H9 (cell line): ENCODE data around the gene PLEKHM3. TPM values are rescaled to one million over a fixed set of nuclear protein-coding genes. Genes with fewer than 3 reads are reported as not detected.

Source experiments
- DNase-seq: peaks from one replicate; pipeline ENCODE4 v3.0.0-alpha.2; 2017
- H2AFZ ChIP-seq: one replicate; pipeline ENCODE4 v1.6.1; 2013; ENCODE audit warnings: mild to moderate bottlenecking, low read length, control low read depth, moderate library complexity
- H2AK5ac ChIP-seq: 2 replicates; pipeline ENCODE4 v1.6.1; 2013; ENCODE audit warnings: low read length, control low read depth, mixed read lengths; ENCODE audit not compliant: insufficient read length
- H2BK120ac ChIP-seq: one replicate; pipeline ENCODE4 v1.6.1; 2013; ENCODE audit warnings: low read depth, mild to moderate bottlenecking, low read length, control low read depth, inconsistent platforms; ENCODE audit not compliant: poor library complexity, severe bottlenecking
- H2BK12ac ChIP-seq: 2 replicates; pipeline ENCODE4 v1.6.1; 2013; ENCODE audit warnings: low read length, control low read depth, mixed read lengths, low read depth; ENCODE audit not compliant: insufficient read length
- H2BK15ac ChIP-seq: 2 replicates; pipeline ENCODE4 v1.6.1; 2013; ENCODE audit warnings: low read depth, low read length, control low read depth
- H2BK20ac ChIP-seq: one replicate; pipeline ENCODE4 v1.6.1; 2013; ENCODE audit warnings: low read depth, mild to moderate bottlenecking, low read length, control low read depth, inconsistent platforms; ENCODE audit not compliant: poor library complexity, severe bottlenecking
- H2BK5ac ChIP-seq: 2 replicates; pipeline ENCODE4 v1.6.1; 2013; ENCODE audit warnings: low read length, control low read depth, mixed read lengths; ENCODE audit not compliant: insufficient read length
- H3K14ac ChIP-seq: 2 replicates; pipeline ENCODE4 v1.6.1; 2013; ENCODE audit warnings: low read length, control low read depth; ENCODE audit not compliant: insufficient read depth
- H3K18ac ChIP-seq: 2 replicates; pipeline ENCODE4 v1.6.1; 2013; ENCODE audit warnings: low read depth, mild to moderate bottlenecking, mixed read lengths, low read length, control low read depth; ENCODE audit not compliant: insufficient read length
- H3K23ac ChIP-seq: 2 replicates; pipeline ENCODE4 v1.6.1; 2013; ENCODE audit warnings: low read length, control low read depth, mixed read lengths, low read depth; ENCODE audit not compliant: insufficient read length
- H3K23me2 ChIP-seq: 2 replicates; pipeline ENCODE4 v1.6.1; 2013; ENCODE audit warnings: low read depth, mild to moderate bottlenecking, mixed read lengths, low read length, control low read depth; ENCODE audit not compliant: insufficient read length, poor library complexity, severe bottlenecking
- H3K27ac ChIP-seq: 2 replicates; pipeline ENCODE4 v1.5.1; 2013; ENCODE audit warnings: low read length, control low read depth, mixed read lengths, low read depth; ENCODE audit not compliant: insufficient read length
- H3K27me3 ChIP-seq: 2 replicates; pipeline ENCODE4 v1.6.1; 2013; ENCODE audit warnings: low read length, control low read depth, inconsistent platforms; ENCODE audit not compliant: insufficient read depth
- H3K4ac ChIP-seq: 2 replicates; pipeline ENCODE4 v1.6.1; 2013; ENCODE audit warnings: low read depth, mild to moderate bottlenecking, control low read depth, inconsistent platforms, low read length, moderate library complexity
- H3K4me1 ChIP-seq: 2 replicates; pipeline ENCODE4 v1.6.1; 2013; ENCODE audit warnings: low read length, control low read depth, inconsistent platforms; ENCODE audit not compliant: insufficient read depth
- H3K4me2 ChIP-seq: 2 replicates; pipeline ENCODE4 v1.6.1; 2013; ENCODE audit warnings: low read length, control low read depth, mixed read lengths; ENCODE audit not compliant: insufficient read length, insufficient read depth
- H3K56ac ChIP-seq: 2 replicates; pipeline ENCODE4 v1.6.1; 2013; ENCODE audit warnings: low read depth, mild to moderate bottlenecking, mixed read lengths, low read length, control low read depth; ENCODE audit not compliant: insufficient read length
- H3K79me1 ChIP-seq: 2 replicates; pipeline ENCODE4 v1.6.1; 2013; ENCODE audit warnings: low read depth, mild to moderate bottlenecking, moderate library complexity, low read length, control low read depth, inconsistent platforms; ENCODE audit not compliant: insufficient read depth, poor library complexity, severe bottlenecking
- H3K79me2 ChIP-seq: 2 replicates; pipeline ENCODE4 v1.6.1; 2013; ENCODE audit warnings: low read length, control low read depth, inconsistent platforms; ENCODE audit not compliant: insufficient read depth
- H3K9ac ChIP-seq: 2 replicates; pipeline ENCODE4 v1.6.1; 2013; ENCODE audit warnings: low read length, control low read depth, mixed read lengths; ENCODE audit not compliant: insufficient read length; ENCODE audit errors: extremely low read depth
- H3K9me3 ChIP-seq: one replicate; pipeline ENCODE4 v1.6.1; 2013; ENCODE audit warnings: low read depth, low read length, inconsistent platforms; ENCODE audit not compliant: control insufficient read depth
- H3T11ph ChIP-seq: one replicate; pipeline ENCODE4 v1.6.1; 2013; ENCODE audit warnings: mild to moderate bottlenecking, low read length, control low read depth, inconsistent platforms
- H4K20me1 ChIP-seq: one replicate; pipeline ENCODE4 v1.6.1; 2013; ENCODE audit not compliant: control insufficient read depth, insufficient read length, insufficient read depth
- H4K5ac ChIP-seq: 2 replicates; pipeline ENCODE4 v1.6.1; 2013; ENCODE audit warnings: low read depth, mild to moderate bottlenecking, mixed read lengths, low read length, control low read depth; ENCODE audit not compliant: insufficient read length
- H4K8ac ChIP-seq: replicated peaks from 2 replicates; pipeline ENCODE4 v1.6.1; 2013; ENCODE audit warnings: low read length, control low read depth, mixed read lengths, low read depth; ENCODE audit not compliant: insufficient read length
- H4K91ac ChIP-seq: 2 replicates; pipeline ENCODE4 v1.6.1; 2013; ENCODE audit warnings: low read depth, mild to moderate bottlenecking, moderate library complexity, mixed read lengths, low read length, control low read depth; ENCODE audit not compliant: insufficient read length
- H3K27ac Mint-ChIP-seq, 3 experiments: 2 replicates in 2 of 3; 3 replicates in 1 of 3; pipeline ENCODE4 v1.8.0; 2020 to 2021; ENCODE audit warnings: mixed read lengths in 3 of 3, mild to moderate bottlenecking in 1 of 3, moderate library complexity in 1 of 3
- H3K27me3 Mint-ChIP-seq: 2 replicates; pipeline ENCODE4 v1.8.0; 2021; ENCODE audit warnings: low read depth, mild to moderate bottlenecking, moderate library complexity, mixed read lengths
- H3K36me3 Mint-ChIP-seq, 3 experiments: 2 replicates in 2 of 3; 3 replicates in 1 of 3; pipeline ENCODE4 v1.8.0; 2020 to 2021; ENCODE audit warnings: low read depth in 3 of 3, mixed read lengths in 3 of 3; ENCODE audit not compliant: insufficient read depth in 1 of 3
- H3K4me1 Mint-ChIP-seq, 2 experiments: 2 replicates each; pipeline ENCODE4 v1.8.0; 2020; ENCODE audit warnings: mixed read lengths in 2 of 2
- H3K4me3 Mint-ChIP-seq, 2 experiments: 2 replicates in 1 of 2; 3 replicates in 1 of 2; pipeline ENCODE4 v1.8.0; 2020 to 2021; ENCODE audit warnings: mild to moderate bottlenecking in 2 of 2, mixed read lengths in 2 of 2, moderate library complexity in 1 of 2
- H3K9me3 Mint-ChIP-seq, 2 experiments: 2 replicates in 1 of 2; 3 replicates in 1 of 2; pipeline ENCODE4 v1.8.0; 2020; ENCODE audit warnings: mild to moderate bottlenecking in 2 of 2, mixed read lengths in 2 of 2, moderate library complexity in 1 of 2
- WGBS: extraction: QIAGEN DNeasy Blood & Tissue Kit; methylation state at CpG from one replicate; pipeline ENCODE4 v1.1.7; 2013; ENCODE audit warnings: missing lambda C conversion rate, low lambda C conversion rate, mixed read lengths; ENCODE audit not compliant: insufficient read length; ENCODE audit errors: extremely low coverage; 5-methylcytosine and 5-hydroxymethylcytosine counted together
- total RNA-seq: library from RNA; stranded (reverse); gene quantifications from 2 replicates; pipeline ENCODE4 v1.2.1, GENCODE V29; 2021
- TF ChIP-seq, protein P1 (sequence below): fragments of 200-600 bp; sonication (generic); conservative IDR thresholded peaks from 3 replicates; pipeline ENCODE4 v1.8.0; 2021; ENCODE audit warnings: antibody characterized with exemption, mild to moderate bottlenecking

The PLEKHM3 gene
- total RNA-seq, 1 experiment from 2014 or later: 7.5 TPM

DNA sequence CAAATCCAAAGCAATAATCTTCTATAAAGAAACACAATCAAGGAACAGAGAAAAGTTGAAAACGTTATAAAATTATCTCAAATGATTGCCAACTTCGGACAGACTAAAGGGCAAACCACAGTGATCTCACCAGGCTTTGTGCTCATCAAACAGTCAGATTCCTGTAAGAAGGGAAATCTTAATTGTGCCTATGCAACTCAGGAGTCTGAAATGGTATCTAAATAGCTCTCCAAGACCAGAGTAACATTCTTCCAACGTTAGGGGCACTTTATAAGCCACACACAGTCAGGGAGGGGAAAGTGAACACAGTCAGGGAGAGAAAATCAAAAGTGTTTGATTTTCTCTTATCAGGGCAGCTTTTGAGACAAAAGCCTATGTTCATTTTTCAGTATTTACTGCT, 29.4 kb downstream of the PLEKHM3 start:
- no peaks in the 10 kb centered on the region for H3K27me3 ChIP-seq
- no peak overlapping the region for H3K4ac ChIP-seq
- H2BK15ac ChIP-seq: no peak overlapping the region
- H2AFZ ChIP-seq: no peak overlapping the region
- no peak overlapping the region for H4K8ac ChIP-seq
- Mint-ChIP-seq H3K9me3 (no peaks in the 10 kb centered on the region), H3K36me3 (peaks cover 0 to 6% (median 0%) of the 10 kb centered on the region in 3 experiments; a peak in 2 of 7 replicates), H3K27me3 (no peaks in the 10 kb centered on the region), H3K4me1 (peaks cover 0 to 3% of the 10 kb centered on the region in 2 experiments; a peak in 1 of 4 replicates), H3K4me3 (no peak overlapping the region), H3K27ac (no peak overlapping the region)
- no peak overlapping the region for H3T11ph ChIP-seq
- no peaks in the 10 kb centered on the region for H4K20me1 ChIP-seq
- no peak overlapping the region for H3K56ac ChIP-seq
- no peak overlapping the region for H3K23ac ChIP-seq
- H3K4me1 ChIP-seq: no peaks in the 10 kb centered on the region
- H3K14ac ChIP-seq: no peak overlapping the region
- H4K5ac ChIP-seq: no peak overlapping the region
- H3K4me2 ChIP-seq: no peak overlapping the region
- H2BK20ac ChIP-seq: no peak overlapping the region
- no peaks in the 10 kb centered on the region for H3K9me3 ChIP-seq
- no peaks in the 10 kb centered on the region for H3K79me1 ChIP-seq
- H3K27ac ChIP-seq: no peak overlapping the region
- no peak overlapping the region for H3K18ac ChIP-seq
- H4K91ac ChIP-seq: no peak overlapping the region
- DNase-seq: no peak
- no peak overlapping the region for H2BK5ac ChIP-seq
- no peak overlapping the region for H2BK120ac ChIP-seq
- H2BK12ac ChIP-seq: no peak overlapping the region
- H2AK5ac ChIP-seq: no peak overlapping the region
- H3K23me2 ChIP-seq: no peaks in the 10 kb centered on the region
- no CpG with 5 or more reads among the region's 3 CpGs for WGBS
- H3K79me2 ChIP-seq: no peaks in the 10 kb centered on the region
- H3K9ac ChIP-seq: no peak overlapping the region
- TF ChIP-seq, protein P1, sequence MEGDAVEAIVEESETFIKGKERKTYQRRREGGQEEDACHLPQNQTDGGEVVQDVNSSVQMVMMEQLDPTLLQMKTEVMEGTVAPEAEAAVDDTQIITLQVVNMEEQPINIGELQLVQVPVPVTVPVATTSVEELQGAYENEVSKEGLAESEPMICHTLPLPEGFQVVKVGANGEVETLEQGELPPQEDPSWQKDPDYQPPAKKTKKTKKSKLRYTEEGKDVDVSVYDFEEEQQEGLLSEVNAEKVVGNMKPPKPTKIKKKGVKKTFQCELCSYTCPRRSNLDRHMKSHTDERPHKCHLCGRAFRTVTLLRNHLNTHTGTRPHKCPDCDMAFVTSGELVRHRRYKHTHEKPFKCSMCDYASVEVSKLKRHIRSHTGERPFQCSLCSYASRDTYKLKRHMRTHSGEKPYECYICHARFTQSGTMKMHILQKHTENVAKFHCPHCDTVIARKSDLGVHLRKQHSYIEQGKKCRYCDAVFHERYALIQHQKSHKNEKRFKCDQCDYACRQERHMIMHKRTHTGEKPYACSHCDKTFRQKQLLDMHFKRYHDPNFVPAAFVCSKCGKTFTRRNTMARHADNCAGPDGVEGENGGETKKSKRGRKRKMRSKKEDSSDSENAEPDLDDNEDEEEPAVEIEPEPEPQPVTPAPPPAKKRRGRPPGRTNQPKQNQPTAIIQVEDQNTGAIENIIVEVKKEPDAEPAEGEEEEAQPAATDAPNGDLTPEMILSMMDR: no peak
